ENCODE results near the gene FAM187B.

Gene FAM187B

GRCh38 chr19:35228177-35228930 lies at the start of gene FAM187B:
Gene FAM187B (minus strand): TSS chr19:35228739. CDS start chr19:35228680, 59 bp downstream.
- no peak for ATAC-seq (ENCODE audit: low read depth)

GRCh38 chr19:35276706-35277281 lies 48.3 kb upstream of the FAM187B start:
- DNase-seq (ENCODE audit: low spot score in 2 of 2) (no peak), ATAC-seq (ENCODE audit: low read depth) (no peak)
- H3K9me3 Mint-ChIP-seq: no peaks in the 10 kb centered on the region
- H3K27me3 Mint-ChIP-seq: no peaks in the 10 kb centered on the region
- H3K36me3 Mint-ChIP-seq: peaks cover 22% of the 10 kb centered on the region
- peaks cover 31% of the 10 kb centered on the region for H3K4me1 Mint-ChIP-seq
- H3K4me3 Mint-ChIP-seq: no peak overlapping the region
- H3K27ac Mint-ChIP-seq: no peak overlapping the region

More at GRCh38 chr19:35228177-35228930, at the start of gene FAM187B:
- Mint-ChIP-seq H3K4me3 (no peak within 1 kb of the TSS), H3K9me3 (no peaks in the 10 kb centered on the region), H3K4me1 (peaks cover 14% of the 10 kb centered on the region), H3K27me3 (peaks cover 1% of the 10 kb centered on the region), H3K36me3 (no peaks in the 10 kb centered on the region), H3K27ac (no peak within 1 kb of the TSS)
- no peak for DNase-seq (ENCODE audit: low spot score in 2 of 2)

GRCh38 chr19:35274323-35274722 lies 45.8 kb upstream of the FAM187B start:
- no peak overlapping the region for H3K27ac Mint-ChIP-seq
- DNase-seq (ENCODE audit: low spot score in 2 of 2) (no peak), ATAC-seq (ENCODE audit: low read depth) (no peak)
- no peaks in the 10 kb centered on the region for H3K27me3 Mint-ChIP-seq
- no peaks in the 10 kb centered on the region for H3K9me3 Mint-ChIP-seq
- H3K36me3 Mint-ChIP-seq: peaks cover 29% of the 10 kb centered on the region
- no peak overlapping the region for H3K4me3 Mint-ChIP-seq
- peaks cover 27% of the 10 kb centered on the region for H3K4me1 Mint-ChIP-seq

GRCh38 chr19:35273686-35274259 lies 45.2 kb upstream of the FAM187B start:
- Mint-ChIP-seq H3K9me3 (no peaks in the 10 kb centered on the region), H3K36me3 (peaks cover 29% of the 10 kb centered on the region), H3K27ac (no peak overlapping the region), H3K27me3 (no peaks in the 10 kb centered on the region), H3K4me1 (peaks cover 27% of the 10 kb centered on the region), H3K4me3 (no peak overlapping the region)
- no peak for ATAC-seq (ENCODE audit: low read depth)
- no peak for DNase-seq (ENCODE audit: low spot score in 2 of 2)

GRCh38 chr19:35272954-35273649 lies 44.6 kb upstream of the FAM187B start:
- ATAC-seq (ENCODE audit: low read depth): no peak
- Mint-ChIP-seq H3K27me3 (no peaks in the 10 kb centered on the region), H3K9me3 (no peaks in the 10 kb centered on the region), H3K4me3 (peak overlapping the region; percentile 19), H3K27ac (no peak overlapping the region), H3K36me3 (peaks cover 29% of the 10 kb centered on the region), H3K4me1 (peaks cover 27% of the 10 kb centered on the region)
- DNase-seq (ENCODE audit: low spot score in 2 of 2): no peak

GRCh38 chr19:35272122-35272719 lies 43.7 kb upstream of the FAM187B start:
- Mint-ChIP-seq H3K4me1 (peaks cover 27% of the 10 kb centered on the region), H3K27ac (peak overlapping the region; percentile 26), H3K9me3 (no peaks in the 10 kb centered on the region), H3K4me3 (peak overlapping the region; percentile 8), H3K36me3 (peaks cover 28% of the 10 kb centered on the region), H3K27me3 (no peaks in the 10 kb centered on the region)
- no peak for DNase-seq (ENCODE audit: low spot score in 2 of 2)
- ATAC-seq (ENCODE audit: low read depth): no peak

GRCh38 chr19:35271546-35271945 lies 43.0 kb upstream of the FAM187B start:
- H3K27me3 Mint-ChIP-seq: no peaks in the 10 kb centered on the region
- no peak overlapping the region for H3K4me3 Mint-ChIP-seq
- H3K9me3 Mint-ChIP-seq: no peaks in the 10 kb centered on the region
- peaks cover 23% of the 10 kb centered on the region for H3K36me3 Mint-ChIP-seq
- H3K4me1 Mint-ChIP-seq: peaks cover 27% of the 10 kb centered on the region
- ATAC-seq (ENCODE audit: low read depth): no peak
- H3K27ac Mint-ChIP-seq: no peak overlapping the region
- no peak for DNase-seq (ENCODE audit: low spot score in 2 of 2)

- Mint-ChIP-seq H3K27me3 (no peaks in the 10 kb centered on the region), H3K4me3 (peak overlapping the region; percentile 66), H3K9me3 (no peaks in the 10 kb centered on the region), H3K27ac (no peak overlapping the region), H3K4me1 (peaks cover 31% of the 10 kb centered on the region), H3K36me3 (peaks cover 19% of the 10 kb centered on the region)
- ATAC-seq (ENCODE audit: low read depth) (no peak), DNase-seq (ENCODE audit: low spot score in 2 of 2) (no peak)
Observed at GRCh38 chr19:35270381-35270811, 41.9 kb upstream of the FAM187B start.

GRCh38 chr19:35269438-35270117 lies 41.0 kb upstream of the FAM187B start:
- H3K36me3 Mint-ChIP-seq: peaks cover 18% of the 10 kb centered on the region
- H3K27me3 Mint-ChIP-seq: no peaks in the 10 kb centered on the region
- H3K4me3 Mint-ChIP-seq: peak overlapping the region; percentile 79
- ATAC-seq (ENCODE audit: low read depth): peak; percentile 66
- H3K4me1 Mint-ChIP-seq: peaks cover 39% of the 10 kb centered on the region
- DNase-seq (ENCODE audit: low spot score in 2 of 2): peak; percentile 82
- H3K9me3 Mint-ChIP-seq: no peaks in the 10 kb centered on the region
- peak overlapping the region; percentile 45 for H3K27ac Mint-ChIP-seq

- Mint-ChIP-seq H3K27ac (peak within 1 kb of the TSS; percentile 87), H3K4me1 (peaks cover 41% of the 10 kb centered on the region), H3K36me3 (peaks cover 13% of the 10 kb centered on the region), H3K4me3 (peak within 1 kb of the TSS; percentile 92), H3K27me3 (no peaks in the 10 kb centered on the region), H3K9me3 (no peaks in the 10 kb centered on the region)
- ATAC-seq (ENCODE audit: low read depth): peak; percentile 49
- DNase-seq (ENCODE audit: low spot score in 2 of 2): peak; percentile 56 to 65
Observed at GRCh38 chr19:35268536-35269437, 40.2 kb upstream of the FAM187B start, which contains the start of gene USF2. Gene USF2 (plus strand): TSS chr19:35268962. CDS start chr19:35269102, 140 bp downstream.

- H3K9me3 Mint-ChIP-seq: no peaks in the 10 kb centered on the region
- peak; percentile 58 for ATAC-seq (ENCODE audit: low read depth)
- no peaks in the 10 kb centered on the region for H3K27me3 Mint-ChIP-seq
- H3K27ac Mint-ChIP-seq: peak overlapping the region; percentile 87
- H3K4me1 Mint-ChIP-seq: peaks cover 38% of the 10 kb centered on the region
- H3K36me3 Mint-ChIP-seq: peaks cover 9% of the 10 kb centered on the region
- peak overlapping the region; percentile 92 for H3K4me3 Mint-ChIP-seq
- peak; percentile 68 to 76 for DNase-seq (ENCODE audit: low spot score in 2 of 2)
Observed at GRCh38 chr19:35267818-35268535, 39.4 kb upstream of the FAM187B start.

GRCh38 chr19:35267353-35267817 lies 38.8 kb upstream of the FAM187B start:
- DNase-seq (ENCODE audit: low spot score in 2 of 2): peak; percentile 39 to 57
- peak overlapping the region; percentile 92 for H3K4me3 Mint-ChIP-seq
- peak overlapping the region; percentile 87 for H3K27ac Mint-ChIP-seq
- H3K36me3 Mint-ChIP-seq: peaks cover 10% of the 10 kb centered on the region
- no peaks in the 10 kb centered on the region for H3K9me3 Mint-ChIP-seq
- peaks cover 37% of the 10 kb centered on the region for H3K4me1 Mint-ChIP-seq
- no peaks in the 10 kb centered on the region for H3K27me3 Mint-ChIP-seq
- peak; percentile 5 for ATAC-seq (ENCODE audit: low read depth)

Data from memory B cell (primary cell).